ENCODE data around the gene UAP1L1. TPM values are rescaled to one million over a fixed set of nuclear protein-coding genes. Genes with fewer than 3 reads are reported as not detected.

UAP1L1 gene
- total and polyA plus RNA-seq, 9 of the 15 experiments (the other 6 are each of a cell fraction or from before 2014, with no cell fraction given), result 0.20 to 8.6 (median 3.7) TPM

GRCh38 chr9:137086531-137087408 is 9.5 kb downstream of the UAP1L1 start, which contains the start of gene MAN1B1 (continued):
- no peak for TF ChIP-seq ZNF318 (IDR thresholded peaks at IDR 0.05; ENCODE audit: borderline replicate concordance in 1 of 2, low read depth in 1 of 2)
- TF ChIP-seq MEF2A (IDR thresholded peaks at IDR 0.05; ENCODE audit: control insufficient read depth, low read depth, low read length), result no peak
- no peak for TF ChIP-seq ZKSCAN8 (CRISPR knock-in tag; IDR thresholded peaks at IDR 0.05)
- no peak for TF ChIP-seq KDM2B (CRISPR knock-in tag; IDR thresholded peaks at IDR 0.05)
- no peak for TF ChIP-seq BRCA1 (IDR thresholded peaks at IDR 0.05)
- TF ChIP-seq BRCA1 (CRISPR knock-in tag; IDR thresholded peaks at IDR 0.05), result peak; percentile 92; the same call in 1 of the 2 replicates
- TF ChIP-seq HNRNPL (IDR thresholded peaks at IDR 0.05; ENCODE audit: low read depth, low read length), result peak; percentile 82; the same call in 1 of the 2 replicates
- TF ChIP-seq, protein P1, sequence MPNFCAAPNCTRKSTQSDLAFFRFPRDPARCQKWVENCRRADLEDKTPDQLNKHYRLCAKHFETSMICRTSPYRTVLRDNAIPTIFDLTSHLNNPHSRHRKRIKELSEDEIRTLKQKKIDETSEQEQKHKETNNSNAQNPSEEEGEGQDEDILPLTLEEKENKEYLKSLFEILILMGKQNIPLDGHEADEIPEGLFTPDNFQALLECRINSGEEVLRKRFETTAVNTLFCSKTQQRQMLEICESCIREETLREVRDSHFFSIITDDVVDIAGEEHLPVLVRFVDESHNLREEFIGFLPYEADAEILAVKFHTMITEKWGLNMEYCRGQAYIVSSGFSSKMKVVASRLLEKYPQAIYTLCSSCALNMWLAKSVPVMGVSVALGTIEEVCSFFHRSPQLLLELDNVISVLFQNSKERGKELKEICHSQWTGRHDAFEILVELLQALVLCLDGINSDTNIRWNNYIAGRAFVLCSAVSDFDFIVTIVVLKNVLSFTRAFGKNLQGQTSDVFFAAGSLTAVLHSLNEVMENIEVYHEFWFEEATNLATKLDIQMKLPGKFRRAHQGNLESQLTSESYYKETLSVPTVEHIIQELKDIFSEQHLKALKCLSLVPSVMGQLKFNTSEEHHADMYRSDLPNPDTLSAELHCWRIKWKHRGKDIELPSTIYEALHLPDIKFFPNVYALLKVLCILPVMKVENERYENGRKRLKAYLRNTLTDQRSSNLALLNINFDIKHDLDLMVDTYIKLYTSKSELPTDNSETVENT (CRISPR knock-in tag; IDR thresholded peaks at IDR 0.05), result peak; percentile 4; the same call in 1 of the 2 replicates
- peak; percentile 20 to 28; a peak in 1 of 4 replicates for TF ChIP-seq TEAD1 (CRISPR knock-in tag; IDR thresholded peaks at IDR 0.05)
- TF ChIP-seq ZNF707 (CRISPR knock-in tag; conservative IDR thresholded peaks at IDR 0.05), result no peak
- TF ChIP-seq, protein P2, sequence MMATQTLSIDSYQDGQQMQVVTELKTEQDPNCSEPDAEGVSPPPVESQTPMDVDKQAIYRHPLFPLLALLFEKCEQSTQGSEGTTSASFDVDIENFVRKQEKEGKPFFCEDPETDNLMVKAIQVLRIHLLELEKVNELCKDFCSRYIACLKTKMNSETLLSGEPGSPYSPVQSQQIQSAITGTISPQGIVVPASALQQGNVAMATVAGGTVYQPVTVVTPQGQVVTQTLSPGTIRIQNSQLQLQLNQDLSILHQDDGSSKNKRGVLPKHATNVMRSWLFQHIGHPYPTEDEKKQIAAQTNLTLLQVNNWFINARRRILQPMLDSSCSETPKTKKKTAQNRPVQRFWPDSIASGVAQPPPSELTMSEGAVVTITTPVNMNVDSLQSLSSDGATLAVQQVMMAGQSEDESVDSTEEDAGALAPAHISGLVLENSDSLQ (IDR thresholded peaks at IDR 0.05), result peak; percentile 94
- TF ChIP-seq ESRRA (IDR thresholded peaks at IDR 0.05; ENCODE audit: borderline replicate concordance, low read depth), result 0 out of 2 replicates have a peak, but pooled peaks have one; percentile 24
- TF ChIP-seq RBM17 (IDR thresholded peaks at IDR 0.05; ENCODE audit: borderline replicate concordance, low read depth, low read length), result no peak

Measured in K562 (cell line).